PFSK-1 (cell line): ENCODE data around the gene MTHFSD.

Experiments used
- FOXP2 ChIP-seq: optimal IDR thresholded peaks from 2 replicates; pipeline ENCODE3; 2011; ENCODE audit warnings: borderline replicate concordance, control low read depth, inconsistent platforms; ENCODE audit not compliant: insufficient read depth; ENCODE audit errors: extremely low read length, extremely low read depth
- POLR2AphosphoS5 ChIP-seq: IDR thresholded peaks from 2 replicates; pipeline ENCODE4 v1.6.1; 2012; ENCODE audit warnings: low read depth, mild to moderate bottlenecking, control low read depth, low read length, moderate library complexity
- REST ChIP-seq, 2 experiments: IDR thresholded peaks; 2 replicates each; pipeline versions ENCODE4 v1.6.1 to v1.8.0; 2011 to 2012; ENCODE audit warnings: low read depth in 2 of 2, low read length in 2 of 2, control low read depth in 1 of 2, inconsistent platforms in 1 of 2, mild to moderate bottlenecking in 1 of 2, moderate library complexity in 1 of 2; ENCODE audit not compliant: insufficient read depth in 1 of 2
- SIN3A ChIP-seq: IDR thresholded peaks from 2 replicates; pipeline ENCODE4 v1.6.1; 2012; ENCODE audit warnings: mild to moderate bottlenecking, low read length, moderate library complexity, borderline replicate concordance; ENCODE audit not compliant: insufficient read depth
- TAF1 ChIP-seq: IDR thresholded peaks from 2 replicates; pipeline ENCODE4 v1.6.1; 2012; ENCODE audit warnings: low read length, control low read depth, borderline replicate concordance; ENCODE audit not compliant: insufficient read depth

The MTHFSD gene

GRCh38 chr16:86570558-86571529, 15.8 kb upstream of the MTHFSD start:
- no peak for TF ChIP-seq POLR2AphosphoS5
- no peak for TF ChIP-seq REST (IDR thresholded peaks at IDR 0.05; ENCODE audit: insufficient read depth in 1 of 2, low read depth in 2 of 2, low read length in 2 of 2)
- no peak for TF ChIP-seq FOXP2
- no peak for TF ChIP-seq SIN3A
- TF ChIP-seq TAF1 = no peak

GRCh38 chr16:86569701-86570447, 14.8 kb upstream of the MTHFSD start:
- no peak for TF ChIP-seq POLR2AphosphoS5
- no peak for TF ChIP-seq TAF1
- no peak for TF ChIP-seq REST (IDR thresholded peaks at IDR 0.05; ENCODE audit: insufficient read depth in 1 of 2, low read depth in 2 of 2, low read length in 2 of 2)
- no peak; the same call in 1 of the 2 replicates for TF ChIP-seq SIN3A
- TF ChIP-seq FOXP2 = no peak

- TF ChIP-seq SIN3A (no peak), FOXP2 (no peak), REST (IDR thresholded peaks at IDR 0.05; ENCODE audit: insufficient read depth in 1 of 2, low read depth in 2 of 2, low read length in 2 of 2) (no peak), TAF1 (no peak), POLR2AphosphoS5 (no peak)
Observed at GRCh38 chr16:86568677-86569623, 13.9 kb upstream of the MTHFSD start.

GRCh38 chr16:86567701-86568581, 12.9 kb upstream of the MTHFSD start:
- TF ChIP-seq TAF1 (no peak), REST (IDR thresholded peaks at IDR 0.05; ENCODE audit: insufficient read depth in 1 of 2, low read depth in 2 of 2, low read length in 2 of 2) (no peak), POLR2AphosphoS5 (no peak), SIN3A (no peak), FOXP2 (no peak)
